Esophagus squamous epithelium (tissue), 4 donors: Measurements from ENCODE around the gene TSHZ2.

Experiments
- POLR2A ChIP-seq, 4 donors: fragments of 450-650 bp; IDR thresholded peaks; one replicate each; pipeline ENCODE4 v1.6.1; 2017; ENCODE audit warnings: antibody characterized with exemption in 4 of 4, mild to moderate bottlenecking in 4 of 4, moderate library complexity in 3 of 4
- TF ChIP-seq, protein P1 (sequence below), 6 experiments: fragments of 450-650 bp in 4 of 6; fragments of 200-600 bp in 2 of 6; sonication (generic) in 2 of 6; IDR thresholded peaks; one replicate each; pipeline ENCODE4 v1.5.1; 2016 to 2019; ENCODE audit warnings: antibody characterized with exemption in 6 of 6, mild to moderate bottlenecking in 4 of 6, moderate library complexity in 4 of 6

DNA sequence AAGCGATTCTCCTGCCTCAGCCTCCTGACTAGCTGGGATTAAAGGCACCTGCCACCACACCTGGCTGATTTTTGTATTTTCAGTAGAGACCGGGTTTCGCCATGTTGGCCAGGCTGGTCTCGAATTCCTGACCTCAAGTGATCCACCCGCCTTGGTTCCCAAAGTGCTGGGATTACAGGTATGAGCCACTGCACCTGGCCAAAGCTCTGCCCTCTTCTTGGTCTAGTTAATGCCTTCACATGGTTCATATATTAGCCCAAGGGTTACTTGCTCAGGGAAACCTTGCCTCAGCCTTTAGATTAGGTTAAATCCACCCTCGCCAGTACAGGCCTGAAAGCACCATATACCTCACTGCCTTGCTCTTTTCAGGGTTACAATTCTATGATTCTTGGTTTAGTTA, 26.1 kb downstream of the TSHZ2 start:
- TF ChIP-seq POLR2A (IDR thresholded peaks at IDR 0.05): no peak
- TF ChIP-seq, protein P1, sequence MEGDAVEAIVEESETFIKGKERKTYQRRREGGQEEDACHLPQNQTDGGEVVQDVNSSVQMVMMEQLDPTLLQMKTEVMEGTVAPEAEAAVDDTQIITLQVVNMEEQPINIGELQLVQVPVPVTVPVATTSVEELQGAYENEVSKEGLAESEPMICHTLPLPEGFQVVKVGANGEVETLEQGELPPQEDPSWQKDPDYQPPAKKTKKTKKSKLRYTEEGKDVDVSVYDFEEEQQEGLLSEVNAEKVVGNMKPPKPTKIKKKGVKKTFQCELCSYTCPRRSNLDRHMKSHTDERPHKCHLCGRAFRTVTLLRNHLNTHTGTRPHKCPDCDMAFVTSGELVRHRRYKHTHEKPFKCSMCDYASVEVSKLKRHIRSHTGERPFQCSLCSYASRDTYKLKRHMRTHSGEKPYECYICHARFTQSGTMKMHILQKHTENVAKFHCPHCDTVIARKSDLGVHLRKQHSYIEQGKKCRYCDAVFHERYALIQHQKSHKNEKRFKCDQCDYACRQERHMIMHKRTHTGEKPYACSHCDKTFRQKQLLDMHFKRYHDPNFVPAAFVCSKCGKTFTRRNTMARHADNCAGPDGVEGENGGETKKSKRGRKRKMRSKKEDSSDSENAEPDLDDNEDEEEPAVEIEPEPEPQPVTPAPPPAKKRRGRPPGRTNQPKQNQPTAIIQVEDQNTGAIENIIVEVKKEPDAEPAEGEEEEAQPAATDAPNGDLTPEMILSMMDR (IDR thresholded peaks at IDR 0.05): no peak
